Keratinocyte (primary cell): ENCODE results near the gene ZCCHC3. TPM values are rescaled to one million over a fixed set of nuclear protein-coding genes. Genes with fewer than 3 reads are reported as not detected.

Source experiments
- DNase-seq: peaks from one replicate; pipeline ENCODE4 v3.0.0-alpha.2; 2011; ENCODE audit warnings: low read depth, missing footprints, low spot score
- FAIRE-seq: peaks from 2 replicates; lab custom pipeline; 2011; peaks lifted over from hg19 to GRCh38; lab: Jason Lieb, UNC
- H2AFZ ChIP-seq: 2 replicates; pipeline ENCODE4 v1.6.0; 2012; ENCODE audit warnings: low read length, control low read depth, inconsistent platforms; ENCODE audit not compliant: control insufficient read depth
- H3K27ac ChIP-seq: 2 replicates; pipeline ENCODE4 v1.5.1; 2011; ENCODE audit warnings: low read length; ENCODE audit not compliant: control insufficient read depth, insufficient read depth
- H3K27me3 ChIP-seq: 3 replicates; pipeline ENCODE4 v1.6.0; 2011; ENCODE audit warnings: low read length; ENCODE audit not compliant: control insufficient read depth, insufficient read depth; ENCODE audit errors: extremely low read depth
- H3K36me3 ChIP-seq, 2 experiments: 2 replicates in 1 of 2; 3 replicates in 1 of 2; pipeline ENCODE4 v1.5.1; 2011; ENCODE audit warnings: low read length in 2 of 2, mild to moderate bottlenecking in 1 of 2; ENCODE audit not compliant: control insufficient read depth in 2 of 2, insufficient read depth in 2 of 2; ENCODE audit errors: extremely low read depth in 1 of 2
- H3K4me1 ChIP-seq: 3 replicates; pipeline ENCODE4 v1.5.1; 2011; ENCODE audit warnings: low read length; ENCODE audit not compliant: control insufficient read depth, insufficient read depth; ENCODE audit errors: extremely low read depth
- H3K4me2 ChIP-seq: 3 replicates; pipeline ENCODE4 v1.6.0; 2011; ENCODE audit warnings: low read depth, low read length; ENCODE audit not compliant: control insufficient read depth, insufficient read depth; ENCODE audit errors: extremely low read depth
- H3K4me3 ChIP-seq, 3 experiments: fragments of 200-600 bp in 1 of 3; sonication (generic) in 1 of 3; 2 replicates in 2 of 3; 3 replicates in 1 of 3; pipeline ENCODE4 v1.5.1; 2011 to 2016; ENCODE audit warnings: low read length in 3 of 3, mild to moderate bottlenecking in 3 of 3, control low read depth in 2 of 3, inconsistent platforms in 1 of 3, low read depth in 1 of 3, mixed read lengths in 1 of 3, mixed run types in 1 of 3, moderate library complexity in 1 of 3; ENCODE audit not compliant: control insufficient read depth in 2 of 3, insufficient read depth in 2 of 3; ENCODE audit errors: extremely low read depth in 1 of 3
- H3K79me2 ChIP-seq: 2 replicates; pipeline ENCODE4 v1.6.0; 2012; ENCODE audit warnings: low read length; ENCODE audit not compliant: control insufficient read depth, insufficient read depth
- H3K9ac ChIP-seq: 3 replicates; pipeline ENCODE4 v1.6.0; 2011; ENCODE audit warnings: low read length; ENCODE audit not compliant: control insufficient read depth, insufficient read depth; ENCODE audit errors: extremely low read depth
- H3K9me1 ChIP-seq: 3 replicates; pipeline ENCODE4 v1.6.0; 2011; ENCODE audit warnings: low read length; ENCODE audit not compliant: control insufficient read depth, insufficient read depth; ENCODE audit errors: extremely low read depth
- H3K9me3 ChIP-seq: 2 replicates; pipeline ENCODE4 v1.5.1; 2012; ENCODE audit warnings: low read depth, low read length; ENCODE audit not compliant: control insufficient read depth
- H4K20me1 ChIP-seq: 3 replicates; pipeline ENCODE4 v1.6.0; 2011; ENCODE audit warnings: low read length; ENCODE audit not compliant: control insufficient read depth, insufficient read depth; ENCODE audit errors: extremely low read depth
- EZH2 ChIP-seq: IDR thresholded peaks from one replicate; pipeline ENCODE4 v1.6.1; 2012; ENCODE audit warnings: inconsistent platforms, mild to moderate bottlenecking, low read length, moderate library complexity
- dilution Hi-C: fragments of 300-500 bp; cut with MboI; formaldehyde crosslinking; loops from one replicate; pipeline ENCODE4 v1.7.0; 2020; ENCODE audit warnings: low sequenced_read_pairs; ENCODE audit not compliant: extremely low pct_ligation_motif_present
- polyA plus RNA-seq, 5 experiments: library from polyadenylated mRNA; depleted of rRNA in 3 of 5; stranded (reverse) in 3 of 5; stranded (forward) in 1 of 5; unstranded in 1 of 5; fragments of >200 nt; gene quantifications; 1 replicate in 1 of 5; 2 replicates in 3 of 5; 3 replicates in 1 of 5; pipeline versions ENCODE4 v1.2.1 to v1.2.3, GENCODE V29; 2011 to 2012; ENCODE audit warnings: missing spikeins in 2 of 5, low read depth in 1 of 5, low replicate concordance in 1 of 5
- TF ChIP-seq, protein P1 (sequence below), 3 experiments: IDR thresholded peaks in 1 of 3; conservative IDR thresholded peaks in 1 of 3; optimal IDR thresholded peaks in 1 of 3; 2 replicates in 2 of 3; 3 replicates in 1 of 3; pipeline versions ENCODE3 to v1.5.1; 2011; ENCODE audit warnings: low read length in 3 of 3, mild to moderate bottlenecking in 3 of 3, moderate library complexity in 2 of 3, control low read depth in 1 of 3, inconsistent platforms in 1 of 3; ENCODE audit not compliant: insufficient read depth in 2 of 3; ENCODE audit errors: extremely low read depth in 1 of 3

The ZCCHC3 gene
- polyA plus RNA-seq, 1 donor (not counting 4 experiments of a cell fraction or from before 2014, with no cell fraction given), result 5.7 TPM

DNA sequence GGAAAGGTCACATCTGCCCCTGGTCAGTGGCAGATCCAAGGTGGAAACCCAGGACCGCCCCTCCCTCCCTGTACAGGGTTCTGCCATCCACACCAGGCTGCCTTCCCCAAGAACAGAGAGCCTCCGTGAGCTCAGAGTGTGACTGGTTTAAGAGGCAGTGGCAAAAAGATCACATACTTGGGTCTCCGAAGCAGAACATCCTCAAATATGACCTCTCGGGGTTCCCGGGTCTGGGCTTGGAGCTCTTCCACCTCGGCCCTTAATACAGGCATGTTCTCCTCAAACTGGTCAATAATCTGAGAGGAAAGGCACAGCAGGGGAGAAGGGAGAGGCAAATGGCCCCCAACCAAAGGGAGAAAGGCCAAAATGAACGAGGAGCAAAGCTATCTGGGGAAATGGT, 21.6 kb upstream of the ZCCHC3 start:
- Histone ChIP-seq H3K9ac (no peak overlapping the region), H3K27me3 (no peaks in the 10 kb centered on the region), H2AFZ (no peak overlapping the region), H3K36me3 (no peaks in the 10 kb centered on the region), H3K79me2 (no peaks in the 10 kb centered on the region), H3K27ac (no peak overlapping the region), H4K20me1 (no peaks in the 10 kb centered on the region), H3K4me1 (no peaks in the 10 kb centered on the region), H3K4me3 (no peak overlapping the region), H3K9me3 (no peaks in the 10 kb centered on the region), H3K9me1 (no peaks in the 10 kb centered on the region), H3K4me2 (no peak overlapping the region)
- TF ChIP-seq, protein P1, sequence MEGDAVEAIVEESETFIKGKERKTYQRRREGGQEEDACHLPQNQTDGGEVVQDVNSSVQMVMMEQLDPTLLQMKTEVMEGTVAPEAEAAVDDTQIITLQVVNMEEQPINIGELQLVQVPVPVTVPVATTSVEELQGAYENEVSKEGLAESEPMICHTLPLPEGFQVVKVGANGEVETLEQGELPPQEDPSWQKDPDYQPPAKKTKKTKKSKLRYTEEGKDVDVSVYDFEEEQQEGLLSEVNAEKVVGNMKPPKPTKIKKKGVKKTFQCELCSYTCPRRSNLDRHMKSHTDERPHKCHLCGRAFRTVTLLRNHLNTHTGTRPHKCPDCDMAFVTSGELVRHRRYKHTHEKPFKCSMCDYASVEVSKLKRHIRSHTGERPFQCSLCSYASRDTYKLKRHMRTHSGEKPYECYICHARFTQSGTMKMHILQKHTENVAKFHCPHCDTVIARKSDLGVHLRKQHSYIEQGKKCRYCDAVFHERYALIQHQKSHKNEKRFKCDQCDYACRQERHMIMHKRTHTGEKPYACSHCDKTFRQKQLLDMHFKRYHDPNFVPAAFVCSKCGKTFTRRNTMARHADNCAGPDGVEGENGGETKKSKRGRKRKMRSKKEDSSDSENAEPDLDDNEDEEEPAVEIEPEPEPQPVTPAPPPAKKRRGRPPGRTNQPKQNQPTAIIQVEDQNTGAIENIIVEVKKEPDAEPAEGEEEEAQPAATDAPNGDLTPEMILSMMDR (optimal IDR thresholded peaks at IDR 0.05 in 1 of 3, IDR thresholded peaks at IDR 0.05 in 1 of 3, conservative IDR thresholded peaks at IDR 0.05 in 1 of 3; ENCODE audit: extremely low read depth in 1 of 3, insufficient read depth in 2 of 3, low read length in 3 of 3), result no peak
- TF ChIP-seq EZH2, result no peak
- dilution Hi-C loops, result no loop called here
- DNase-seq (no peak), FAIRE-seq (no peak)

DNA sequence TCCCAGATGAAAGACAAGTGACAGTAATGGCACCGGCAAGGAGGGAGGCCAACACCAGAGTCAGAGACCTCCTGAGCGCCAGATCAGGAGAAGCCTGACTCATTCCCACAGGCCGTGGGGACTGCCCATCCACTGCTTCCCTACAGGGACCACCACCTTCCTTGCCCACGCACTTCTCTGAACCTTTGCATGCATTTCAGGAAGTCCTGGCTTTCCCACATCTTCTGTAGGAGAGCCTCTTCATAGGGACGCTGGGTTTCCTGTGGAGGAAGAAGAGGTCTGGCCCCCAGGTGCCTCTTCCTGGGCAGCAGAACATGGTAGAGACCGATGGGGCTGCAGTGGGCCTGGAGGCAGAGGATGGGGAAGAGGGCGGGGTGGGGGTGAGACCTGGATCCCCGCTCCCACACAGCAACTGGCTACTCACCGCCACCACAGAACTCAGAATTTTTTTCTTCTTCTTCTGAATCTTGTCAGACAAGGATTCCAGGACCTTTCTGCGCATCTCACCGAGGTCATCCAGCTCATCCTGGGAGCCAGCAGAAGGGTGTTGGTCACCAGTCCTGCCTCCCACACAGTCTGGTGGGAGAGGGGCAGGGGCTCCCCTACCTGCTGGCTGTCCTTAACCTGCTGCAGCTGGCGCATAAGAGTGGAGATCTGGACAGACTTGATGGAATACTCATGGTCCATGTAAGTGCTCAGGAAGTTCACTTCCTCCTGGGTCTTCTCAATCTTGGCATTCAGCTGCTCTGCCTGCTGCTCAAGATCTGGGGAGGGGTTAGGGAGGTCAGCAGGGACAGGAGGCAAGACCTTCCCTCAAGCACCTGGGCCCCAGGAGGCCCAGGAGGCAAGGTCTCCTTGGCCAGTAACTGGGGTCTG, 20.5 kb upstream of the ZCCHC3 start:
- Histone ChIP-seq H3K27me3 (no peaks in the 10 kb centered on the region), H3K4me2 (no peak overlapping the region), H3K79me2 (no peaks in the 10 kb centered on the region), H3K27ac (no peak overlapping the region), H3K4me3 (no peak overlapping the region), H4K20me1 (no peaks in the 10 kb centered on the region), H2AFZ (no peak overlapping the region), H3K9ac (no peak overlapping the region), H3K9me3 (no peaks in the 10 kb centered on the region), H3K9me1 (no peaks in the 10 kb centered on the region), H3K4me1 (no peaks in the 10 kb centered on the region), H3K36me3 (no peaks in the 10 kb centered on the region)
- TF ChIP-seq EZH2, result no peak
- TF ChIP-seq, protein P1 (optimal IDR thresholded peaks at IDR 0.05 in 1 of 3, IDR thresholded peaks at IDR 0.05 in 1 of 3, conservative IDR thresholded peaks at IDR 0.05 in 1 of 3; ENCODE audit: extremely low read depth in 1 of 3, insufficient read depth in 2 of 3, low read length in 3 of 3), result no peak
- DNase-seq, result no peak
- no peak for FAIRE-seq
- dilution Hi-C loops, result no loop called here
